ENCODE results near the gene RACK1.
"Not testable (repeated sequence)": the region's sequence is repeated elsewhere in the genome, so short reads cannot be mapped to it uniquely, and the experiment has no call there.

The RACK1 gene

DNA sequence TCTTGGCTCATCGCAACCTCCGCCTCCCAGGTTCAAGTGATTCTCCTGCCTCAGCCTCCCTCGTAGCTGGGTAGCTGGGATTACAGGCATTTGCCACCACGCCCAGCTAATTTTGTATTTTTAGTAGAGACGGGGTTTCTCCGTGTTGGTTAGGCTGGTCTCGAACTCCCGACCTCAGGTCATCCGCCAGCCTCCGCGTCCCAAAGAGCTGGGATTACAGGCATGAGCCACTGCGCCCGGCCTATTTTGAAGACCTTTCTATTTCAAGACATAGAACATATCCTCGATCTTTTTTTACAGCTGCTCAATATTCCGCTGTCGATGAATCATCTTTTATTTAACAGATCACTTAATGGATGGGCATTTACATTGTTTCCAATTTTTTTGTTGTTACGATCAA is 33.0 kb downstream of the RACK1 start:
- not testable (repeated sequence) for DNase-seq

DNA sequence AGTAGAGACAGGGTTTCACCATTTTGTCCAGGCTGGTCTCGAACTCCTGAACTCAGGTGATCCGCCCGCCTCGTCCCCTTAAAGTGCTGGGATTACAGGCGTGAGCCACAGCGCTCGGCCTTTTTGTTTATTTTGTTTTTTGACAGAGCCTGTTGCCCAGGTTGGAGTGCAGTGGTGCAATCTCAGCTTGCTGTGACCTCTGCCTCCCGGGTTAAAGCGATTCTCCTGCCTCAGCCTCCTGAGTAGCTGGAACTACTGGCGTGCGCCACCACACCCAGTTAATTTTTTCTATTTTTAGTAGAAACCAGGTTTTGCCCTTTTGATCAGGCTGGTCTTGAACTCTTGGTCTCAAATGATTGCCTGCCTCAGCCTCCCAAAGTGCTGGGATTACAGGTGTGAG is 33.6 kb downstream of the RACK1 start:
- DNase-seq = not testable (repeated sequence)

DNA sequence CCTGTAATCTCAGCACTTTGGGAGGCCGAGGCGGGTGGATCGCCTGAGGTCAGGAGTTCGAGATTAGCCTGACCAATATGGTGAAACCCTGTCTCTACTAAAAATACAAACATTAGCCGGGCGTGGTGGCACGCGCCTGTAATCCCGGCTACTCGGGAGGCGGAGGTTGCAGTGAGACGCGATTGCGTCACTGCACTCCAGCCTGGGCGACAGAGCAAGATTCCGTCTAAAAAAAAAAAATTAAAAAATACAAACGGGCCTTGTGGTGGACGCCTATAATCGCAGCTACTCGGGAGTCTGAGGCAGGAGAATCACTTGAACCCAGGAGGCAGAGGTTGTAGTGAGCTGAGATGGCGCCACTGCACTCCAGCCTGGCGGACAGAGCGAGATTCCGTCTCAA is 34.7 kb downstream of the RACK1 start:
- DNase-seq = not testable (repeated sequence)

DNA sequence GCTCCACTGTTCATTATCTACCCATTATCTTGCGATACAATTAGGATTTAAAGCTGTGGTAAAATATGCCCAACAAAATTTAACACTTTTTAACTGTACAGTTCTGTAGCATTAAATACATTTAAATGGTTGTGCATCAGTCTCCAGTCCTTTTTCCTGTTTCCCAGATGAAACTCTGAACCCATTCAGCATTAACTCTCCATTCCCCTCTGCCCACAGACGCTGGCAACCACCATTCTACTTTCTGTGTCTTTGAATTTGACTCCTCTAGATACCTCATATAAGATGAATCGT is 35.8 kb downstream of the RACK1 start:
- DNase-seq = no peak

DNA sequence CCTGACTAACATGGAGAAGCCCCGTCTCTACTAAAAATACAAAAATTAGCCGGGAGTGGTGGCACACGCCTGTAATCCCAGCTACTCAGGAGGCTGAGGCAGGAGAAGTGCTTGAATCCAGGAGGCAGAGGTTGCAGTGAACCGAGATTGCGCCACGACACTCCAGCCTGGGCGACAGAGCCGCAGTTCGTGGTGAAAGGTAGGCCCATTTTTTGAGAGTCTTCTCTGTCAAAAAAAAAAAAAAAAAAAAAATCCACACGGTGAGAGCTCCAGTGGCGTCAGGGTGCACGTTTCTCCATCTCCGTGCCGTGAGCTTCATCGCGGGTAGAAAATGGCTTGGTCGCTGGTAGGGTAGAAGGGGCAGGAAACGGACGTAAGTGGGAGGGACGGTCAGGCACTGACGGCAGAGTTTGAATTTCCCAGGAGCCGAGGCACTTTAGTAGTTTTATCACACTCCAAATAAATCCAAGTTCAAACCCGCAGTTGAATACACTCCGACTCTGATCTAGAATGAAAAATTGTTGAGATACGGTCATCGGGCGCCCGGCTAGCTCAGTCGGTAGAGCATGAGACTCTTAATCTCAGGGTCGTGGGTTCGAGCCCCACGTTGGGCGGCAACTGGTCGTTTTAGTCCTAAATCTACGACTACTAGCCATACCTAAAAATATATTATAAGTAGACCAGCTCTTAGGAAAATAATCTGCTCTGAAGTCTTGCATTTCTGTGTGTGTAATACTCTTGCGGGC is 36.3 kb downstream of the RACK1 start:
- DNase-seq = no peak

- DNase-seq = no peak
Observed at GRCh38 chr5:181205761-181206649, 37.7 kb downstream of the RACK1 start.

GRCh38 chr5:181204826-181205760 is 38.6 kb downstream of the RACK1 start, which contains the start of gene TRIM7:
Gene TRIM7, minus strand, starts transcription at chr5:181205196. Its CDS starts 86 bp downstream, at chr5:181205110.
- no peak for DNase-seq

- DNase-seq = no peak
Observed at GRCh38 chr5:181204113-181204825, 39.4 kb downstream of the RACK1 start.

GRCh38 chr5:181203777-181204112 is 40.0 kb downstream of the RACK1 start:
- no peak for DNase-seq

DNA sequence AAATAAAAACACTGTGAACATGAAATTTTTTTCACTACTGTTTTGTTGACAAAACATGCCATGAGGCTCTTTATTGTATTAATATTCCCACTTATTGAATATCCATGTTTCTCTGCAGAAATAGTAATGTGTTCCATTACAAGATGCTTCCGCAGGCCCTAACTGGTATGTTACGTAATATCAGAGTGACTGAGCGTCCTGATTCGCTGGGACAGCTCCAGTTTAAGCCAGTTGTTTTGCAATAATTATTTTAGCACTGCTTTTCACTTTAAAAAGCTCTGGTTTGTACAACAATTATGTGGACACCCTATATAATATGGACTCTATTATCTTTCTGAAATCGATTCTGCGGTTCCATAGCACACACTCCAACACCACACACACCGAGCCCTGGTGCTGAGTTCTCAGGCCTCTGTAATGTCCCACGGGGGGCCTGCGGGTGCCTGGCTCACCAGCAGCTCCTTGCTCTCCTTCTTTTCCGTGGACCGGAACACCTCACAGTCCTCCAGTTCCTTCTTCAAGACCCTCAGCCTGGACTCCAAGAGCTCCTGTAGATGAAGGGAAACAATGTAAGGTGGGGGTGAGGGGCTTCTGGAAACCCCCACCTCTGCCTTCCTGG is 40.5 kb downstream of the RACK1 start:
- DNase-seq = no peak

- DNase-seq = no peak
Observed at GRCh38 chr5:181200816-181201215, 42.9 kb downstream of the RACK1 start.

GRCh38 chr5:181199881-181200638 is 43.6 kb downstream of the RACK1 start:
- no peak for DNase-seq

- DNase-seq = no peak
Observed at GRCh38 chr5:181198905-181199519, 44.7 kb downstream of the RACK1 start.

GRCh38 chr5:181198106-181198685 is 45.5 kb downstream of the RACK1 start:
- no peak for DNase-seq

GRCh38 chr5:181197326-181197951 is 46.3 kb downstream of the RACK1 start:
- DNase-seq = no peak

DNA sequence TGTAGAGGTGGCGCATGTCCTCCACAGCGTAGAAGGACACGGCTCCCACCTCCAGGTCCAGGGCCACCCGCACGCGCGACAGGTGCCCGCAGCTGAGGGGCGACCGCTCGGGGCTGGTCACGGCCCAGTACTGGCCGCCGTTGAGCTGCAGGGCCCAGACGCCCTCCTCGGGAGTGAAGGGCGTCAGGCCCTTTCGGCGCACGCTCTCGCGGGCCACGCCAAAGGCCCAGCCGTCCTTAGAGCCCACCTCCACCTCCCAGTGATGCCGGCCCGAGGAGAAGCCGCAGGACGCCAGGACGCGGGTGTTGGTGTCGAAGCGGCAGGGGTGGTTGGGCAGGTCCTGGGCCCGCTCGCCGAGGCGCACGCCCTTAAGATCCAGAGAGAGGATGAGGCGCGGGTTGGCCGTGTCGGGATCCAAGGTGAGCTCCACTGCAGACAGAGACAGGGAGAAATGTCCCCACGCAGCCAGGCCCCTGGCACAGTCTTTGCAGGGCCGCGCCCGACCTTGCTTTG is 48.4 kb downstream of the RACK1 start:
- no peak for DNase-seq

DNA sequence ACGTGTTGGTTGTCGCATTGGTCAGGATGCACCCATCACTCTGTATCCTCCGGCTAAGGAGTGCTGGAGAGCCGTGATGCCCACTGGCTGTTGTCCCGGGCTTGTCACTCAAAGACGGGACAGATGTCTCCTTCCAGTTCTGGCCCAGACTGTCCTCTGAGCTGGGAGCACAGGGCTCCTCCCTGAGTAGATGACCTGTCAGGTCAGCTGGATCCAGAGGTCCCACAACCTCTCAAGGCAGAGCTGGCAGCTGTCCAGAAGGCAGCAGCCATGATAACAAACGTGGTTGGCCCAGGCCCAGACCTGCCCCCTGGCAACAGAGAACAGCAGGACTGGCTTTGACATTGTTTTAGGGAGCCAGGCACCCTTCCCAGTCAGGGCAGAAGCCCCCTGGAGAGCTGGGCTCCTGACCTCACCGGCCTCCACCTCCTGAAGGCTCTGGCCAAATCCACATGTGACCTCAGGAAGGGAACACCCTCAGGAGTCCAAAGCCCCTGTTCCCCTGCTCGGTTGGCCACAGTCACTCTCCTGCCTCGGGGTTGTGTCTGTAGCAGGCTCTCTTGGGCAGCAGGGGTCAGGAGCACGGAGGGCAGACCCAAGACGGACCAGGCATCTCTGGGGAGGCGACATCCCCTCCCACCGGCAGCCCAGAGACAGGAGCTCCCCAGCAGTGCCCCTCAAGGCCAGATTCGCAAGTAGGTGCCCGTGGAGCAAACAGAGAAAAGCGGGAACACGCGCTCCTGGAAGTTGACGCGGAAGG is 49.0 kb downstream of the RACK1 start:
- no peak for DNase-seq

DNA sequence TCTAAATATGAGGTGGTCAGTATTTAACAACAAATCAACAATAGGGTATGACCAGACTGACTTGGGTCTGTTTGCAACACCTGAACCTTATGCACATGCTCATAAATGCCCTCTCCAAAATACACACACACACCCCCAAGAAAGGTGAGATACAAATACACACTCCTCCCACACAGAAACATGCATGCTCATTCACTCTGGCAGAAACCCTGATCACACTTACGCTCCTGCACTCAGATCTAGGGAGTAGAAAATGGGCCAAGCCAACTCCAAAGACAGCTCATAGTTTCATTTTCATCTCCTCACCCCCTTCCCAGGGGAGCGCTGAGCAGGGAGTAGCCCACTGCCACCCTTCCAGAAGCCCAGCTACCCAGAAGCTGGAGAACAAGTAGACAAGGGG is 50.0 kb downstream of the RACK1 start:
- DNase-seq = no peak

All from NCI-H345 (cell line).